Measurements from ENCODE around the gene LRRK1. TPM values are rescaled to one million over a fixed set of nuclear protein-coding genes. Genes with fewer than 3 reads are reported as not detected.

LRRK1 gene
- total RNA-seq, 1 donor from 2014 or later: 4.2 TPM

DNA sequence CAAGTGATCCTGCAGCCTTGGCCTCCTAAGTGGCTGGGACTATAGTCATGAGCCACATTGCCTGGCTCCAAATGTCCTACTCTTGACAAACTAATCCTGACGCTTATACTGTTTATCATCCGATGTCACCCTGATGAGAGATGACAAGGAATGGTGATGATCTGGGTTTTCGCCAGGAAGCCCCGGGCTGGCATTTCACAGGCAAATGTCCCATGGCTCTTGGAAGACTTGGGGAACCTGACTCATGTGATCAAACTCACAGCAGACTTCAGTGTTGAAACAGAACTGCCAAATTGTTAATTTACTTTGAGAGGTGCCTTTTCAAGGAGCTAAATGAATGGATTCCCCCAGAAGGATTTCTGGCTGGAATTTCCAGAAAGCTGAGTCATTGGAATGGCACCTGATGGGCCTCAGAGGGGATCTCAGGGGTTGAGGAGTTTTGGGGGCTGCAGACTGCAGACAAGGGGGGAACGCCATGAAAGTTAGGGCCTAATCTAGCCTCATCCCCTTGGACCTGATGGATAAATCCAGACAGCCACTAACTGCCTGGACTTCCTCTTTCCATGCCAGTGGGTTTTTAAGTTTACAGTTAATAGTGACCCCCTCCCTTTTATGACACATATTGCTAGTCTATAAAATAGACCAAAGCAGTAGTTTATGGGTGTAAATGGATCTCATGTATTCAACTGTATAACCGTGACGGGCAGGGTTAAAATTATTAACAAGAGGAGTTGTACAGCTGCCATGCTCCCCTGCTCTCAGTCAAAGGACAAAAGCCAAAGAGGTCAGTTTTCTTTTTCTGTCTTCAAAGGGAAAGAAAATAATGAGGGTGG, 186.1 kb downstream of the LRRK1 start:
- Histone ChIP-seq H3K4me3 (ENCODE audit: low read depth, low read length) (no peak overlapping the region), H3K36me3 (ENCODE audit: control insufficient read depth, insufficient read depth, low read length) (no peaks in the 10 kb centered on the region), H3K27me3 (ENCODE audit: control insufficient read depth, insufficient read depth, low read length) (no peaks in the 10 kb centered on the region)
- FAIRE-seq: no peak
- TF ChIP-seq, protein P1, sequence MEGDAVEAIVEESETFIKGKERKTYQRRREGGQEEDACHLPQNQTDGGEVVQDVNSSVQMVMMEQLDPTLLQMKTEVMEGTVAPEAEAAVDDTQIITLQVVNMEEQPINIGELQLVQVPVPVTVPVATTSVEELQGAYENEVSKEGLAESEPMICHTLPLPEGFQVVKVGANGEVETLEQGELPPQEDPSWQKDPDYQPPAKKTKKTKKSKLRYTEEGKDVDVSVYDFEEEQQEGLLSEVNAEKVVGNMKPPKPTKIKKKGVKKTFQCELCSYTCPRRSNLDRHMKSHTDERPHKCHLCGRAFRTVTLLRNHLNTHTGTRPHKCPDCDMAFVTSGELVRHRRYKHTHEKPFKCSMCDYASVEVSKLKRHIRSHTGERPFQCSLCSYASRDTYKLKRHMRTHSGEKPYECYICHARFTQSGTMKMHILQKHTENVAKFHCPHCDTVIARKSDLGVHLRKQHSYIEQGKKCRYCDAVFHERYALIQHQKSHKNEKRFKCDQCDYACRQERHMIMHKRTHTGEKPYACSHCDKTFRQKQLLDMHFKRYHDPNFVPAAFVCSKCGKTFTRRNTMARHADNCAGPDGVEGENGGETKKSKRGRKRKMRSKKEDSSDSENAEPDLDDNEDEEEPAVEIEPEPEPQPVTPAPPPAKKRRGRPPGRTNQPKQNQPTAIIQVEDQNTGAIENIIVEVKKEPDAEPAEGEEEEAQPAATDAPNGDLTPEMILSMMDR (IDR thresholded peaks at IDR 0.05; ENCODE audit: insufficient read depth, low read length, severe bottlenecking): no peak
- DNase-seq (ENCODE audit: low read depth): peak; percentile 8

DNA sequence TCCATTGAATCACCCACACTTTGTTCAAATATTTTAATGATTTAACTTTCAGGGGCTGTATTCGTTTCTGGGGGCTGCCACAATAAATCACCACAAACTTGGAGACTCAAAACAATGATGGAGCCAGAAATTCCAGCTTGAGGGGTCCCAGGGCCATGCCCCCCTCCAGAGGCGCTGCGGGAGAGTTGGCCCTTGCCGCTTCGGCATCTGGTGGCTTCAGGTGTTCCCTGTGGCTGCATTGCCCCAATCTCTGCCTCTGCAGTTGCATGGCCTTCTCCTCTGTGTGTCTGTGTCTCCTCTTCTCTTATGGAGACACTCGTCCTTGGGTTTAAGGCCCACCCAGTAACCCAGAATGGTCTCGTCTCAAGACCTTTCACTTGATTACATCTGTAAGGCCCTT, 187.9 kb downstream of the LRRK1 start:
- Histone ChIP-seq H3K4me3 (ENCODE audit: low read depth, low read length) (no peak overlapping the region), H3K36me3 (ENCODE audit: control insufficient read depth, insufficient read depth, low read length) (no peaks in the 10 kb centered on the region), H3K27me3 (ENCODE audit: control insufficient read depth, insufficient read depth, low read length) (no peaks in the 10 kb centered on the region)
- TF ChIP-seq, protein P1 (IDR thresholded peaks at IDR 0.05; ENCODE audit: insufficient read depth, low read length, severe bottlenecking): no peak
- no peak for DNase-seq (ENCODE audit: low read depth)
- FAIRE-seq: no peak

- no peak for FAIRE-seq
- H3K4me3 ChIP-seq (ENCODE audit: low read depth, low read length): no peak overlapping the region
- TF ChIP-seq, protein P1 (IDR thresholded peaks at IDR 0.05; ENCODE audit: insufficient read depth, low read length, severe bottlenecking): no peak
- H3K27me3 ChIP-seq (ENCODE audit: control insufficient read depth, insufficient read depth, low read length): no peaks in the 10 kb centered on the region
- H3K36me3 ChIP-seq (ENCODE audit: control insufficient read depth, insufficient read depth, low read length): no peaks in the 10 kb centered on the region
- no peak for DNase-seq (ENCODE audit: low read depth)
These were observed 188.7 kb downstream of the LRRK1 start for GRCh38 chr15:101107625-101108460.

GRCh38 chr15:101108461-101108775, 189.3 kb downstream of the LRRK1 start:
- TF ChIP-seq, protein P1 (IDR thresholded peaks at IDR 0.05; ENCODE audit: insufficient read depth, low read length, severe bottlenecking): no peak
- H3K4me3 ChIP-seq (ENCODE audit: low read depth, low read length): no peak overlapping the region

GRCh38 chr15:101108791-101109190, 189.6 kb downstream of the LRRK1 start:
- TF ChIP-seq, protein P1 (IDR thresholded peaks at IDR 0.05; ENCODE audit: insufficient read depth, low read length, severe bottlenecking): no peak
- no peaks in the 10 kb centered on the region for H3K27me3 ChIP-seq (ENCODE audit: control insufficient read depth, insufficient read depth, low read length)
- no peaks in the 10 kb centered on the region for H3K36me3 ChIP-seq (ENCODE audit: control insufficient read depth, insufficient read depth, low read length)
- DNase-seq (ENCODE audit: low read depth) (no peak), FAIRE-seq (no peak)
- H3K4me3 ChIP-seq (ENCODE audit: low read depth, low read length): no peak overlapping the region

More at GRCh38 chr15:101108461-101108775, 189.3 kb downstream of the LRRK1 start:
- no peaks in the 10 kb centered on the region for H3K36me3 ChIP-seq (ENCODE audit: control insufficient read depth, insufficient read depth, low read length)
- no peaks in the 10 kb centered on the region for H3K27me3 ChIP-seq (ENCODE audit: control insufficient read depth, insufficient read depth, low read length)
- DNase-seq (ENCODE audit: low read depth): no peak
- FAIRE-seq: no peak

Data from bronchial epithelial cell (primary cell).